HCT116 (cell line): Measurements from ENCODE around the gene SCN3A. TPM values are rescaled to one million over a fixed set of nuclear protein-coding genes. Genes with fewer than 3 reads are reported as not detected.

ENCODE experiments used
- ATAC-seq: fragments of 200-7000 bp; cut with Tn5 transposase; 2 replicates; pipeline ENCODE4 v1.9.1; 2020; ENCODE audit warnings: mild to moderate bottlenecking, moderate library complexity
- BruUV-seq: library from RNA; stranded (reverse); fragments of 400-500 nt; replicated peaks from 2 replicates; lab custom pipeline; 2021; lab: Mats Ljungman, UMichigan
- CTCF ChIA-PET: fragments of 300-600 bp; sonication (Branson Sonifier 250); formaldehyde crosslinking; loops from one replicate; lab custom pipeline; 2021; ENCODE audit warnings: antibody characterized with exemption; lab: Charles Lee
- POLR2A ChIA-PET: fragments of 300-600, 350-600 bp; sonication (Branson Sonifier 250); formaldehyde crosslinking; loops from one replicate; lab custom pipeline; 2021; ENCODE audit warnings: antibody characterized with exemption; lab: Charles Lee
- RAD21 ChIA-PET, 2 experiments: fragments of 300-600 bp; sonication (Branson Sonifier 250); formaldehyde crosslinking; loops; one replicate each; lab custom pipeline; 2023; ENCODE audit warnings: low total read pairs in 2 of 2; ENCODE audit not compliant: uncharacterized antibody in 2 of 2, unreplicated experiment in 2 of 2, low non-redundant PET in 1 of 2; lab: Charles Lee
- DNase-seq: peaks from one replicate; pipeline ENCODE4 v3.0.0-alpha.2; 2010; ENCODE audit warnings: low read depth, low spot score
- H2AFZ ChIP-seq: fragments of 200-600 bp; shearing (Covaris generic), sonication (generic); 2 replicates; pipeline ENCODE4 v1.6.1; 2017; ENCODE audit warnings: low read depth, mixed run types, mixed read lengths, antibody characterized with exemption, low read length; ENCODE audit not compliant: poor library complexity, severe bottlenecking
- H3K27ac ChIP-seq: 2 replicates; pipeline ENCODE4 v1.5.1; 2012; ENCODE audit warnings: low read depth, low read length
- H3K27me3 ChIP-seq: fragments of 200-600 bp; sonication (generic); 2 replicates; pipeline ENCODE4 v1.6.1; 2016; ENCODE audit warnings: mixed run types, low read length, mixed read lengths; ENCODE audit not compliant: insufficient read depth
- H3K36me3 ChIP-seq, 2 experiments: fragments of 200-500 bp in 1 of 2; fragments of 200-600 bp in 1 of 2; sonication (Bioruptor generic) in 1 of 2; sonication (generic) in 1 of 2; 2 replicates each; pipeline versions ENCODE4 v1.5.1 to v1.6.1; 2014 to 2016; ENCODE audit warnings: low read length in 2 of 2, inconsistent platforms in 1 of 2, mixed read lengths in 1 of 2, mixed run types in 1 of 2; ENCODE audit not compliant: insufficient read depth in 2 of 2, control insufficient read depth in 1 of 2
- H3K4me1 ChIP-seq, 2 experiments: fragments of 200-600 bp in 1 of 2; sonication (generic) in 1 of 2; 2 replicates each; pipeline versions ENCODE4 v1.5.1 to v1.6.1; 2012 to 2017; ENCODE audit warnings: low read length in 2 of 2, inconsistent platforms in 1 of 2, mild to moderate bottlenecking in 1 of 2, mixed read lengths in 1 of 2, mixed run types in 1 of 2, moderate library complexity in 1 of 2; ENCODE audit not compliant: insufficient read depth in 2 of 2, control insufficient read depth in 1 of 2
- H3K4me2 ChIP-seq: fragments of 200-600 bp; sonication (generic); 2 replicates; pipeline ENCODE4 v1.6.1; 2017; ENCODE audit warnings: mixed run types, low read length, mixed read lengths
- H3K4me3 ChIP-seq, 2 experiments: fragments of 200-600 bp in 1 of 2; sonication (generic) in 1 of 2; replicated peaks in 1 of 2; 2 replicates each; pipeline ENCODE4 v1.5.1; 2011 to 2016; ENCODE audit warnings: low read length in 2 of 2, control low read depth in 1 of 2, low read depth in 1 of 2, mild to moderate bottlenecking in 1 of 2, mixed read lengths in 1 of 2, mixed run types in 1 of 2
- H3K79me2 ChIP-seq: fragments of 200-600 bp; sonication (generic); 2 replicates; pipeline ENCODE4 v1.6.1; 2017; ENCODE audit warnings: mild to moderate bottlenecking, mixed run types, low read length, moderate library complexity, mixed read lengths; ENCODE audit not compliant: insufficient read depth
- H3K9ac ChIP-seq: fragments of 200-600 bp; sonication (generic); 2 replicates; pipeline ENCODE4 v1.6.1; 2016; ENCODE audit warnings: low read length, mixed read lengths
- H3K9me2 ChIP-seq: fragments of 200-600 bp; sonication (generic), shearing (Covaris generic); 2 replicates; pipeline ENCODE4 v1.6.1; 2017; ENCODE audit warnings: mixed run types, mild to moderate bottlenecking, moderate library complexity; ENCODE audit not compliant: insufficient read depth
- H3K9me3 ChIP-seq, 2 experiments: fragments of 200-500 bp in 1 of 2; fragments of 200-600 bp in 1 of 2; sonication (Bioruptor generic) in 1 of 2; sonication (generic) in 1 of 2; 2 replicates each; pipeline ENCODE4 v1.6.1; 2014 to 2017; ENCODE audit warnings: low read length in 2 of 2, mixed read lengths in 2 of 2, inconsistent platforms in 1 of 2, low read depth in 1 of 2, mild to moderate bottlenecking in 1 of 2, mixed run types in 1 of 2, moderate library complexity in 1 of 2; ENCODE audit not compliant: control insufficient read depth in 1 of 2, insufficient read depth in 1 of 2
- H4K20me1 ChIP-seq: fragments of 200-600 bp; sonication (generic), shearing (Covaris generic); 2 replicates; pipeline ENCODE4 v1.6.1; 2017; ENCODE audit warnings: mixed run types, mild to moderate bottlenecking, moderate library complexity; ENCODE audit not compliant: insufficient read depth
- CBX3 ChIP-seq: IDR thresholded peaks from 2 replicates; pipeline ENCODE4 v1.6.1; 2012; ENCODE audit warnings: low read depth
- ELF1 ChIP-seq: IDR thresholded peaks from 2 replicates; pipeline ENCODE4 v1.6.1; 2012; ENCODE audit warnings: low read depth, borderline replicate concordance
- EZH2phosphoT487 ChIP-seq: fragments of 200-600 bp; IDR thresholded peaks from 2 replicates; pipeline ENCODE4 v1.6.1; 2018; ENCODE audit warnings: antibody characterized with exemption, borderline replicate concordance
- MAX ChIP-seq: IDR thresholded peaks from 2 replicates; pipeline ENCODE4 v1.6.1; 2012
- POLR2A ChIP-seq: IDR thresholded peaks from 2 replicates; pipeline ENCODE4 v1.7.0; 2011; ENCODE audit warnings: borderline replicate concordance; ENCODE audit not compliant: insufficient read depth, insufficient read length; ENCODE audit errors: extremely low read depth
- POLR2AphosphoS5 ChIP-seq: IDR thresholded peaks from 2 replicates; pipeline ENCODE4 v1.6.1; 2011; ENCODE audit warnings: mild to moderate bottlenecking, low read depth, low read length, moderate library complexity
- RAD21 ChIP-seq: IDR thresholded peaks from 2 replicates; pipeline ENCODE4 v1.6.1; 2012; ENCODE audit warnings: low read depth, mild to moderate bottlenecking
- SIN3A ChIP-seq: IDR thresholded peaks from 2 replicates; pipeline ENCODE4 v1.6.1; 2012; ENCODE audit warnings: low read depth
- SRF ChIP-seq: IDR thresholded peaks from 2 replicates; pipeline ENCODE4 v1.6.1; 2012; ENCODE audit warnings: low read depth
- TCF7L2 ChIP-seq: IDR thresholded peaks from 2 replicates; pipeline ENCODE4 v1.7.0; 2011; ENCODE audit warnings: borderline replicate concordance, inconsistent platforms; ENCODE audit not compliant: insufficient read depth, insufficient read length; ENCODE audit errors: extremely low read depth
- YY1 ChIP-seq: IDR thresholded peaks from 2 replicates; pipeline ENCODE4 v1.6.1; 2011; ENCODE audit warnings: low read length, low read depth, moderate library complexity, mild to moderate bottlenecking; ENCODE audit not compliant: insufficient replicate concordance; ENCODE audit errors: extremely low read depth
- ZNF274 ChIP-seq: fragments of 200-500 bp; sonication (Bioruptor generic); IDR thresholded peaks from 2 replicates; pipeline ENCODE4 v1.6.1; 2014; ENCODE audit warnings: mild to moderate bottlenecking, low read depth, low read length, inconsistent platforms
- intact Hi-C: fragments of 100-400 bp; cut with micrococcal nuclease; formaldehyde crosslinking; loops from 2 replicates; pipeline ENCODE4 v1.10.0; 2022
- total RNA-seq: library from RNA; stranded (reverse); gene quantifications from one replicate; pipeline ENCODE4 v1.2.1, GENCODE V29; 2021; ENCODE audit not compliant: unreplicated experiment

Gene SCN3A
- total RNA-seq, 1 experiment from 2014 or later: not detected

DNA sequence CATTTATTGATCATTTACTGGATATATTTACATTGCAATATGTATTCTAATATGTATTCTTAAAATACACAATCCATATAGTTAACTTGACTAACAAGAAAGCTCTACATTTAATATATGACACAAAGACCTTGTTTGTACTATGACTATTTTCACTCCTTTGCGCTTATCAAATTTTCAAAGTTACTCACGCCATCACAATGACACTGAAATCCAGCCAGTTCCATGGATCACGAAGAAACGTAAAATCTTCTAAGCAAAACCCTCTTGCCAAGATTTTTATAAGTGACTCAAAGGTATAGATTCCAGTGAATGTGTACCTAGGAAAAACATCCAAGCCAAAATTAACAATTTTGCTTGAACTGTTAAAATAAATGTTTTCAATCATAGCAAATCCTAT lies 39.6 kb downstream of the SCN3A start:
- Histone ChIP-seq H3K9me2 (no peaks in the 10 kb centered on the region), H2AFZ (no peak overlapping the region), H3K4me3 (no peak overlapping the region), H3K4me1 (no peaks in the 10 kb centered on the region), H3K79me2 (no peaks in the 10 kb centered on the region), H3K9ac (no peak overlapping the region), H3K27me3 (peaks cover 20% of the 10 kb centered on the region), H3K27ac (no peak overlapping the region), H3K9me3 (no peaks in the 10 kb centered on the region), H3K4me2 (no peak overlapping the region), H4K20me1 (no peaks in the 10 kb centered on the region), H3K36me3 (no peaks in the 10 kb centered on the region)
- RAD21 ChIA-PET: no interaction called here
- POLR2A ChIA-PET: no interaction called here
- CTCF ChIA-PET: no interaction called here
- DNase-seq: no peak
- TF ChIP-seq YY1: no peak
- intact Hi-C loops: no loop called here
- no peak for ATAC-seq
- BruUV-seq: no TSS peak

DNA sequence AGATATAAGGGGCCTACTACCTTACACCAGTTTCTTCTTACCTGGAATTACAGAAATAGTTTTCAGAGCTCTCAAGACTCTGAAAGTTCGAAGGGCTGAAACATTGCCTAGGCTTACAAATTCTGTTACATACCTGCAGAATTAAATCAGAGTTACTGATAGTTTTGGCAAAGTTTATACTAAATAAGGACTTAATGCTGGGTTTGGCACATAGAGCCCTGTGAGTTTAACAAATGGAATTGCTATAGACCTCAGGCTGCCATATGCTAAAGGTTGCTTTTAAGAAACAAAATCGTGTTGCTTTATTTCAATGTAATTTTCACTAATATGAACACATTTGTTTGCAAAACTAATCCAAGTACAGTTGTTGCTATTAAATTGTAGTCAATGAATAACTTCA lies 40.1 kb downstream of the SCN3A start:
- DNase-seq: no peak
- POLR2A ChIA-PET: no interaction called here
- no peak overlapping the region for H3K27ac ChIP-seq
- H3K79me2 ChIP-seq: no peaks in the 10 kb centered on the region
- no peak for ATAC-seq
- no peak overlapping the region for H2AFZ ChIP-seq
- no TSS peak for BruUV-seq
- no peaks in the 10 kb centered on the region for H4K20me1 ChIP-seq
- no peak overlapping the region for H3K4me2 ChIP-seq
- RAD21 ChIA-PET: no interaction called here
- CTCF ChIA-PET: no interaction called here
- no peak overlapping the region for H3K9ac ChIP-seq
- H3K27me3 ChIP-seq: peaks cover 16% of the 10 kb centered on the region; the same call in 1 of the 2 replicates
- no peak for TF ChIP-seq POLR2A
- no peak for TF ChIP-seq SIN3A
- TF ChIP-seq CBX3: no peak
- no peak for TF ChIP-seq MAX
- TF ChIP-seq SRF: no peak
- no peak for TF ChIP-seq RAD21
- TF ChIP-seq TCF7L2: no peak
- TF ChIP-seq POLR2AphosphoS5: no peak
- no peak for TF ChIP-seq EZH2phosphoT487
- no peak for TF ChIP-seq ELF1
- TF ChIP-seq ZNF274: no peak
- H3K9me3 ChIP-seq: no peaks in the 10 kb centered on the region
- no peaks in the 10 kb centered on the region for H3K9me2 ChIP-seq
- no peak overlapping the region for H3K4me3 ChIP-seq
- no peaks in the 10 kb centered on the region for H3K36me3 ChIP-seq
- intact Hi-C loops: no loop called here
- no peaks in the 10 kb centered on the region for H3K4me1 ChIP-seq
